Upper lobe of right lung (tissue), 1 donor: ENCODE results near the gene KCNAB2. TPM values are rescaled to one million over a fixed set of nuclear protein-coding genes. Genes with fewer than 3 reads are reported as not detected.

Experiments
- ATAC-seq: fragments of 200-7000 bp; cut with Tn5 transposase; one replicate; pipeline ENCODE4 v1.9.1; 2020; ENCODE audit warnings: mild to moderate bottlenecking, moderate library complexity
- DNase-seq: peaks from one replicate; pipeline ENCODE4 v3.0.0-alpha.2; 2020
- H3K27ac ChIP-seq: fragments of 200-600 bp; one replicate; pipeline ENCODE4 v1.8.0; 2022
- H3K27me3 ChIP-seq: fragments of 200-600 bp; one replicate; pipeline ENCODE4 v1.8.0; 2022; ENCODE audit warnings: mild to moderate bottlenecking
- H3K36me3 ChIP-seq: fragments of 200-600 bp; one replicate; pipeline ENCODE4 v1.8.0; 2022
- H3K4me1 ChIP-seq: fragments of 200-600 bp; one replicate; pipeline ENCODE4 v1.8.0; 2022
- H3K4me3 ChIP-seq: fragments of 200-600 bp; one replicate; pipeline ENCODE4 v1.8.0; 2022; ENCODE audit warnings: mild to moderate bottlenecking
- H3K9me3 ChIP-seq: fragments of 200-600 bp; one replicate; pipeline ENCODE4 v1.8.0; 2022
- intact Hi-C: fragments of 100-400 bp; cut with DNase I; formaldehyde crosslinking; loops from one replicate; pipeline ENCODE4 v1.11.0; 2022
- total RNA-seq: library from RNA; stranded (reverse); fragmentation: NEBNext Ultra II Directional; extraction: Animal tissue kit (Norgen Biotek cat#: 25700); gene quantifications from one replicate; pipeline ENCODE4 v1.2.1, GENCODE V29; 2021
- TF ChIP-seq, protein P1 (sequence below): fragments of 200-600 bp; IDR thresholded peaks from one replicate; pipeline ENCODE4 v1.8.0; 2022; ENCODE audit warnings: antibody characterized with exemption
- donor health status: DM: no; HTN: yes; CAD: no; lungs with severe emphysema.

Gene KCNAB2
- total RNA-seq, 1 donor from 2014 or later: 60.4 TPM

DNA sequence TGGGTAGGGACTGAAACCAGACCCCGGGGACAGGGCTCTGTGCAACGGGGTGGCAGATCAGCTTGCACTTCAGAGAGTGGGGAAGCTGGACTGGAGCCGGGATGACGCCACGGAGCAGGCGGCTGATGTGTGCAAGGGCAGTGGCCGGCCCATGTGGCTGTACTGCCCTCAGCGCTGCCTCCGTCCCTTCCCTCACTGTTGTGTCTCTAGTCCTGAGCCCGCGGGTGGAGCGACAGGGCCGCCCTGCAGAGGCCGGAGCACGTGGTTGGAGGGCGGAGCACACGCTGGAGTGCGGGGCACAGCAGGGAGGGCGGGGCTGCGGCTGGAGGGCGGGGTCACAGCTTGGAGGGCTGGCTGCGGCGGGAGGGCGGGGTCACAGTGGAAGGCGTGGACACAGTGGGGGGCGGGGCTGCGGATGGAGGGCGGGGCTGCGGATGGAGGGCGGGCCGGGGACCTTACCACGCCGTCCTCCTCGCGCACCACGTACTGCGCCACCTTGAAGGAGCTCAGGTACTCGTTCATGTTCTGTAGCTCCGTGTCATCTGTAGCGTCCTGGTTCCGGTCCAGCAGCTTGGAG, 82.0 kb downstream of the KCNAB2 start:
- H3K9me3 ChIP-seq: no peaks in the 10 kb centered on the region
- no peaks in the 10 kb centered on the region for H3K36me3 ChIP-seq
- TF ChIP-seq, protein P1, sequence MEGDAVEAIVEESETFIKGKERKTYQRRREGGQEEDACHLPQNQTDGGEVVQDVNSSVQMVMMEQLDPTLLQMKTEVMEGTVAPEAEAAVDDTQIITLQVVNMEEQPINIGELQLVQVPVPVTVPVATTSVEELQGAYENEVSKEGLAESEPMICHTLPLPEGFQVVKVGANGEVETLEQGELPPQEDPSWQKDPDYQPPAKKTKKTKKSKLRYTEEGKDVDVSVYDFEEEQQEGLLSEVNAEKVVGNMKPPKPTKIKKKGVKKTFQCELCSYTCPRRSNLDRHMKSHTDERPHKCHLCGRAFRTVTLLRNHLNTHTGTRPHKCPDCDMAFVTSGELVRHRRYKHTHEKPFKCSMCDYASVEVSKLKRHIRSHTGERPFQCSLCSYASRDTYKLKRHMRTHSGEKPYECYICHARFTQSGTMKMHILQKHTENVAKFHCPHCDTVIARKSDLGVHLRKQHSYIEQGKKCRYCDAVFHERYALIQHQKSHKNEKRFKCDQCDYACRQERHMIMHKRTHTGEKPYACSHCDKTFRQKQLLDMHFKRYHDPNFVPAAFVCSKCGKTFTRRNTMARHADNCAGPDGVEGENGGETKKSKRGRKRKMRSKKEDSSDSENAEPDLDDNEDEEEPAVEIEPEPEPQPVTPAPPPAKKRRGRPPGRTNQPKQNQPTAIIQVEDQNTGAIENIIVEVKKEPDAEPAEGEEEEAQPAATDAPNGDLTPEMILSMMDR: no peak
- peaks cover 5% of the 10 kb centered on the region for H3K4me1 ChIP-seq
- ATAC-seq (peak; percentile 95), DNase-seq (peak; percentile 92)
- H3K4me3 ChIP-seq: no peak overlapping the region
- intact Hi-C loops: no loop called here
- H3K27ac ChIP-seq: no peak overlapping the region
- H3K27me3 ChIP-seq: no peaks in the 10 kb centered on the region

DNA sequence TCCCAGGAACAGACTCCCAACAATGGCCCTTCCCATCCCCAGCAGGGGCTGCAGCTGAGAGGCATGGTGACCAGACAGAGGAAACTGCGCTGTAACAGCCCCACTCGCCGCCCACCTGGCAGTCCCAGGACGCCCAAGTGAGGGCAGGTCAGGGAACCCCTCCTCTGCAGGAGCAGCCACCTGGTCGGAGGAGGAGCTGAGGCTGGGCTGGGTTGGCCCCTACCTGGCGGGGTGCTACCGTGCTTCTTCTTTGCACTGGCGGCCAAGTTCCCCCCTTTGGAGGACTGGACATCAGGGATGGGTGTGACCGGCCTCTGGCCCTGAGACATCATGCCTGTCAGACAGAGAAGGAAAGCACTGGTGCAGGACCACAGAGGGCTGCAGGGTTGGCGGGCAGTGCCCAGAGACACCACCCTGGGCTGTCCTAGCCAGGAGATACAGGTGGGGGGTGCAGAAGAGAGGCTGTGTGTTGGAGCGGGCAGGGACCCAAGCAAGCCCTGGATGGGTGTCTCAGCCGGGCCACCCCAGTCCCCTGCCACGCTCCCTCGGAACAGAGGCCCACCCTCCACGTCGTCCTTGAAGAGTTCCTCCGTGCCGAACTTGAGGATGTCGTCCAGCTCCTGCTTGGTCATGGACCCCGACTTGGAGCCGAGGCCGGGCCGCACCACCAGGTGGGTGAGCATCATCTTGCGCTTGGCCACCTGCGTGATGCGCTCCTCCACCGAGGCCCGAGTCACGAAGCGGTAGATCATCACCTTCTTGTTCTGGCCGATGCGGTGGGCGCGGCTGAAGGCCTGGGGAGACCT, 82.8 kb downstream of the KCNAB2 start:
- H3K9me3 ChIP-seq: no peaks in the 10 kb centered on the region
- ATAC-seq (no peak), DNase-seq (peak; percentile 65)
- H3K27me3 ChIP-seq: no peaks in the 10 kb centered on the region
- TF ChIP-seq, protein P1: no peak
- no peak overlapping the region for H3K27ac ChIP-seq
- peaks cover 5% of the 10 kb centered on the region for H3K4me1 ChIP-seq
- no peak overlapping the region for H3K4me3 ChIP-seq
- intact Hi-C loops: no loop called here
- no peaks in the 10 kb centered on the region for H3K36me3 ChIP-seq

DNA sequence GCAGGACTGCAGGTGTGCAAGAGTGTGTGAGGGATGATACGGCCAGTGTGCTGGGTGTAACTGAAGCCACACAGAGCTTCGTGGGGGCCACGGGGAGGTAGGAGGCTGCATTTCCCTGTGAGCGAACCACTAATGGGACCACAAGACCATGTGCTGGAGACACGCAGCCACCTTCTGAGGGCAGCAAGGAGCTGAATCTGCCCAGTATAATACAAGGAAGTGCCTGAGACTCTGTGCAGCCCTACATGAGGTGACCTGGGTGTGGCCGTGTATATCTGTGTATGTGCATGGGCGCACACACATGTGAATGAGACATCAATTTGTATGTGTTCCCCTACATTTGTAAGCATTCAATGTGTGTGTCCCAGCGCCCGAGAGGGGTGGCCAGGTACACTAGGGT, 83.6 kb downstream of the KCNAB2 start:
- DNase-seq (peak; percentile 47), ATAC-seq (no peak)
- Histone ChIP-seq H3K9me3 (no peaks in the 10 kb centered on the region), H3K4me1 (peaks cover 5% of the 10 kb centered on the region), H3K4me3 (no peak overlapping the region), H3K36me3 (no peaks in the 10 kb centered on the region), H3K27ac (no peak overlapping the region), H3K27me3 (no peaks in the 10 kb centered on the region)
- intact Hi-C loops: no loop called here
- TF ChIP-seq, protein P1: no peak

DNA sequence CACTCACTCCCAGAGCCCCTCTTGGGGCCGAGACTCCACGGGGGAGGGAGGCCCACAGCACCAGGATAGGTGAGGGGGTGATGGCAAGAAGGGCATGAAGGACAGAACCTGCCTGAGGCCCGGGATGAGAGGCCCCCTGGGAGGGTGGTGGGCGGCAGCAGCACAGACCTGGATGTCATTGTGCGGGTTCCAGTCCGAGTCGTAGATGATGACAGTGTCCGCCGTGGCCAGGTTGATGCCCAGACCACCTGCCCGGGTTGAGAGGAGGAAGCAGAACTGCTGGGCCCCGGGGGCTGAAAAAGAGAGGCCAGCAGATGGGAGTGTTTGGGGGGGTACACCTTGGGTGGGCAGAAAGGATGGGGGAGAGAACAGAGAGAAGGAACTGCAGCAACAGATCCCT, 84.3 kb downstream of the KCNAB2 start:
- no peaks in the 10 kb centered on the region for H3K9me3 ChIP-seq
- peaks cover 5% of the 10 kb centered on the region for H3K4me1 ChIP-seq
- ATAC-seq: no peak
- DNase-seq: peak; percentile 51
- no peaks in the 10 kb centered on the region for H3K27me3 ChIP-seq
- H3K27ac ChIP-seq: no peak overlapping the region
- intact Hi-C loops: no loop called here
- no peak overlapping the region for H3K4me3 ChIP-seq
- no peaks in the 10 kb centered on the region for H3K36me3 ChIP-seq
- TF ChIP-seq, protein P1: no peak

DNA sequence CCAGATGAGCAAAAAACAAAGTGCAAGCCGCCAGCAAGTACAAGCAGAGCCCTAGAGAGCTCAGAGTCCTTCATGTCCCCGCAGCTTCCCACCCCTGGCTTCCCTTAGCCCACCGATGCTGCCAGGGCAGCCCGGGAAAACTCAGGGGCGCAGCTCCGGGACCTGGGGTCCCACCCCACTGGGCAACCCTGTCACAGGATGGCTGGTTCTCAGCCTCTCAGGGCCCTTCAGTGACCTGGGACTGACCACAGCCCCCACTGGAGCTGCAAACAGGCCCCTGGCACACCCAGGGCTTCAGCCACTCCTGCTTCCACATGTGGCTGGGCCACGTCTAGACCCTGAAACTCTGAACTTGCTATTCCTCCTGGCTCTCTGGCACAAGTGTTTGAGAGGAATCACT, 84.9 kb downstream of the KCNAB2 start:
- DNase-seq (peak; percentile 58), ATAC-seq (no peak)
- intact Hi-C loops: no loop called here
- Histone ChIP-seq H3K4me1 (peaks cover 5% of the 10 kb centered on the region), H3K27me3 (no peaks in the 10 kb centered on the region), H3K27ac (no peak overlapping the region), H3K4me3 (no peak overlapping the region), H3K9me3 (no peaks in the 10 kb centered on the region), H3K36me3 (no peaks in the 10 kb centered on the region)
- TF ChIP-seq, protein P1: no peak
